OCI-LY1 (cell line): ENCODE measurements around the gene CEBPZ.

Experiments used
- EZH2 ChIP-seq: fragments of 200-600 bp; sonication (generic), shearing (Covaris generic); IDR thresholded peaks from 2 replicates; pipeline ENCODE4 v1.8.0; 2017; ENCODE audit warnings: borderline replicate concordance, mixed run types, mild to moderate bottlenecking, antibody characterized with exemption, low read length, moderate library complexity, mixed read lengths
- TF ChIP-seq, protein P1 (sequence below): fragments of 200-600 bp; sonication (generic), shearing (Covaris generic); IDR thresholded peaks from 2 replicates; pipeline ENCODE4 v1.5.1; 2017; ENCODE audit warnings: mild to moderate bottlenecking, antibody characterized with exemption, low read length, moderate library complexity, mixed read lengths

DNA sequence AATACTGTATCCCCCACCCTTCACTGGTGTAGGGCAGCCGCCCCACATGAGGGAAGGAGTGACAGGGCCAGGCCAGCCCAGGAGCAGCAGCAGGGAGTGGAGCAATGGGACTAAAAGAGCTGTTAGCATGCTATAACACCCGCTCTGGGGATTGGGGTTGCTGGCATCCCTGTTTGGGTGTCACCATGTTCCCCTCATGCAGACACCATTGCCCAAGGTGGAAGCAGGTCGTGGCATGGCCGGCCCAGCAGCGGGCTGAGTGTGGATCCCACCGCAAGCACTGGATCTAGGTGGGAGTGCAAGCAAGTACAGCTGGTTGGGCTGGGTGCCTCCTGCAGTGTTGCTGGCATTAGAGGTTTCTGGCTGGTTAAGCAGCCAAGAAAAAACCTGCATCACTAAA, 39.6 kb downstream of the CEBPZ start:
- TF ChIP-seq, protein P1, sequence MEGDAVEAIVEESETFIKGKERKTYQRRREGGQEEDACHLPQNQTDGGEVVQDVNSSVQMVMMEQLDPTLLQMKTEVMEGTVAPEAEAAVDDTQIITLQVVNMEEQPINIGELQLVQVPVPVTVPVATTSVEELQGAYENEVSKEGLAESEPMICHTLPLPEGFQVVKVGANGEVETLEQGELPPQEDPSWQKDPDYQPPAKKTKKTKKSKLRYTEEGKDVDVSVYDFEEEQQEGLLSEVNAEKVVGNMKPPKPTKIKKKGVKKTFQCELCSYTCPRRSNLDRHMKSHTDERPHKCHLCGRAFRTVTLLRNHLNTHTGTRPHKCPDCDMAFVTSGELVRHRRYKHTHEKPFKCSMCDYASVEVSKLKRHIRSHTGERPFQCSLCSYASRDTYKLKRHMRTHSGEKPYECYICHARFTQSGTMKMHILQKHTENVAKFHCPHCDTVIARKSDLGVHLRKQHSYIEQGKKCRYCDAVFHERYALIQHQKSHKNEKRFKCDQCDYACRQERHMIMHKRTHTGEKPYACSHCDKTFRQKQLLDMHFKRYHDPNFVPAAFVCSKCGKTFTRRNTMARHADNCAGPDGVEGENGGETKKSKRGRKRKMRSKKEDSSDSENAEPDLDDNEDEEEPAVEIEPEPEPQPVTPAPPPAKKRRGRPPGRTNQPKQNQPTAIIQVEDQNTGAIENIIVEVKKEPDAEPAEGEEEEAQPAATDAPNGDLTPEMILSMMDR, result no peak
- no peak for TF ChIP-seq EZH2
